GM18873 (cell line): ENCODE measurements around the gene JKAMP.
"Not testable (repeated sequence)": the region's sequence is repeated elsewhere in the genome, so short reads cannot be mapped to it uniquely, and the experiment has no call there.

Source experiments
- ATAC-seq: cut with Tn5 transposase; IDR thresholded peaks from one replicate; pipeline ENCODE4 v1.9.1; 2021; ENCODE audit warnings: mild to moderate bottlenecking, moderate library complexity, moderate number of reproducible peaks; ENCODE audit not compliant: unreplicated experiment, low FRiP score

Gene JKAMP, protein sequence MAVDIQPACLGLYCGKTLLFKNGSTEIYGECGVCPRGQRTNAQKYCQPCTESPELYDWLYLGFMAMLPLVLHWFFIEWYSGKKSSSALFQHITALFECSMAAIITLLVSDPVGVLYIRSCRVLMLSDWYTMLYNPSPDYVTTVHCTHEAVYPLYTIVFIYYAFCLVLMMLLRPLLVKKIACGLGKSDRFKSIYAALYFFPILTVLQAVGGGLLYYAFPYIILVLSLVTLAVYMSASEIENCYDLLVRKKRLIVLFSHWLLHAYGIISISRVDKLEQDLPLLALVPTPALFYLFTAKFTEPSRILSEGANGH

DNA sequence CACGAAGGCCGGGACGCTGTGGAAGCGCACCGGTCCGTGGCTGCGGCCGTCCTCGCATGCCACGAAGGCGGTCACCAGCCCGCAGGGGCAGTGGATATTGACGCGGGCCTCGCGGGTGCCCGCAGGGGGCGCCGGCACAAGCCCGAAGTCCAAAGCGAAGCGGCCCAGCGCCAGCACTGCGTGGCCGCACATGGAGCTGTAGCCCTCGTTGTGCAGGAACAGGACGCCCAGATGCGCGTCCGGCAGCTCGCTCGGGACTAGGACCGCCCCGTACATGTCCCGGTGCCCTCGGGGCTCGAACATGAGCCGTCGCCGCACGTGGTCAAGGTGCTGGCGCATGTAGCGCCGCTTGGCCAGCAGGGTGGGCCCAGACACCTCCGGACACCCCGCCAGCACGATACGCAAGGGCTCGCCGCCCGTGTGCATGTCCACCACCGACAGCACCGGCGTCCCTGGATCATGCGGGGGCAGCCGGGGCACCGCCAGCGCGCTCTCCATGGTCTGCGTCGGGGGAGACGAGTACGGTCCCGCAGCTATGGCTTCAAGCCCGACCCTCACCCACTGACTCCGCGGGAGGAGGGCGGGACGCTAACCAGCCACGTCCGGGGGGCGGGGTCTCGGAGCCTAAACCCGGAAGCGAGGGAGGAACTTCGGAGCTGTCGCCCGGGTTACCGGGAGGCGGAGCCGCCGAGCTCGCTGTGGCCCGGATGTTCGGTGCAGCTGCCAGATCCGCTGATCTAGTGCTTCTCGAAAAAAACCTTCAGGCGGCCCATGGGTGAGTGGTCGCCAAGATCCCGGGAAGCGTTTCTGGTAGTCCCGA lies at the start of gene JKAMP, which contains the start of gene L3HYPDH:
Gene JKAMP (plus strand): TSS at position 699 of the 820 bp plus-strand sequence. CDS start 73 bp downstream, at position 772.
Gene L3HYPDH (minus strand): TSS at position 590 of the 820 bp plus-strand sequence. CDS start 92 bp downstream, at position 498.
- peak; percentile 83 for ATAC-seq

DNA sequence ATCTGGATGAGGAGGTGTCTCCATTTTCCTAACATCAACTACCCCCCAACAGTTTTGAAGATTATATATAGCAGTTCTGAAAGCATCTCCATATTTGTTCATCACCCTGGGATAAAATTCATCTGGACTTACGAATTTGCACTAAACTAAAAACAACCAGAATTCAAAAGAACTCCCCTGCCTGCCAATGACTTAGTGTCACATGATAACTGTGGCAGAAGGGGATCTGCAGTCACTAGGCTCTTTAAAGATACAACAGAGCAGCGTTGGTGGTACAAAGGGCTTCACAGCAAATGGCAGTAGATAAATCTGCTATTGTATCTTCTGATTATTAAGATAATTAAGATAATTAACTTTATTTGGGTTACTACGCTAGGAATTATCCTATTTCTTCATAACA lies 49.2 kb upstream of the JKAMP start:
- ATAC-seq, result no peak

DNA sequence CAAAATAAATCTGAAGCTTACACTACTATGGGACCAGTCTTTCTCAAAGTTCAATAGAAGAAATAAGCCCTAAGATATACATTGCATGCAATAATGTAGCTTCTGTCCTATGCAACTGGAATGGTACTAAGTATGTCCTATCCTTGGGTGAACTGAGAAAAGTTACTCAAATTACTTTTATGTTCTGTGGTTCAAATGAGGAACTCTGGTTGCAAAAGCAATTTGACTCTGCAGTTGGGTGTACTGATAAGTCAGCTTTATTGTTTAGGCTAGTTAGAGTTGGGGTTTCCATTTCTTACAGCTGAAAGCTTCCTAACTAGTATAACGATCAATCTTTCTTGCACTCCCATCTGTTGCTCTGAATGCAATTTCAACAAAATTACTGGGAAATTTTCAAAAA lies 48.3 kb upstream of the JKAMP start:
- ATAC-seq, result no peak

DNA sequence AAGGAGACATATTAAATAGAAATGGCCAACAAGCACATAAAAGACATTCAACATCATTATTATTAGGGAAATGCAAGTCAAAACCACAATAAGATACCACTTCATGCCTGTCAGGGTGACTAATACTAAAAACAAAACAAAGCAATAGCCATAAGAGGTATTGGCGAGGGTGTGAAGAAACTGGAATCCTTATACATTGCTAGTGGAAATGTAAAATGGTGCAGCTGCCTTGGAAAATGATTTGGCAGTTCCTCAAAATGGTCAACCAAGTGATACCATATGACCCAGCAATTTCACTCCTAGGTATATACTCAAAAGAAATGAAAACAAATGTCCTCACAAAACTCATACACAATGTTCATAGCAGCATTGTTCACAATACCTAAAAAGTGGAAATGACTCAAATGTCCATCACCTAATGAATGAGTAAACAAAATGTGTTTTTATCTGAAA lies 46.1 kb upstream of the JKAMP start:
- ATAC-seq, result no peak

DNA sequence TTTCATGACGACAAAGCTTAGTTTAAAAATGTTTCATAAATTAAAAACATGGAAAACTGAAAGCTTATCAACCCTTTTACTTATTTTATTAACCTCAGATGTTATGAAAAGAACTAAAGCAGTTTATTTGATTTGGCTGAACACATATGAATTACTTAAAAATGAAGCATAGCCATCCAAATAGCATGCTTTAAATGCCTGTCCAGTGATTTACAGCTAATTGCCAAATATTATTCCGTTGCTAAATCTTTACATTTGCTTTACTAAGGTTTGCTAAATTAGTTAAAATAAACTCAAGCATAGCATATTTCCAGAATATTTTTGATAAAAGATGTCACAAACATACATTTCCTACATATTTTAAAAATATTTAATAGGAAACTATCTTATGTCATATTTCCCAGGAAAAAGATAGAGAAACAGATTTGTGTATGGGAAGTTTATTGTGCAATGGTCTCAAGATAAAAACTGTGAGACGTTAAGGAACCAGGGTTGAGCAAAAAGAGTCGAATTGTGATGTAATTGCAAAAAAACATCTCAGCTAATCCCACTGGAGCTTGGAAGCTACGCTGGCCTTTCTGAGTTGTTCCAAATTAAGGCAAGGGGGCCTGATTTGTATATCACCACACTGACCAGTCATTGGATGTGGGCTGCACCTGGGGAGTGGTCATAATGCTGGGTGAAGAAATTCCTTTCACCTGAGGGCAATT lies 44.9 kb upstream of the JKAMP start:
- ATAC-seq, result no peak

DNA sequence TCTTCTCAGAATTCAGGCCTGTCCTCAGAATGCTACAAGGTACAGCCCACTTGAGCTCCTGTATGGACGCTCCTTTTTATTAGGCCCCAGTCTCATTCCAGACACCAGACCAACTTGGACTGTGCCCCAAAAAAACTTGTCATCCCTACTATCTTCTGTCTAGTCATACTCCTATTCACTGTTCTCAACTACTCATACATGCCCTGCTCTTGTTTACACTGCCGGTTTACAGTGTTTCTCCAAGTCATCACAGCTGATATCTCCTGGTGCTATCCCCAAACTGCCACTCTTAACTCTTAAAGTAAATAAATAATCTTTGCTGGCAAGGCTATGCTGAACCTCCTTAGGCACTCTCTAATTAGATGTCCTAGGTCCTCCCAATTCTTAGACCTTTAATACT lies 35.6 kb upstream of the JKAMP start:
- not testable (repeated sequence) for ATAC-seq

DNA sequence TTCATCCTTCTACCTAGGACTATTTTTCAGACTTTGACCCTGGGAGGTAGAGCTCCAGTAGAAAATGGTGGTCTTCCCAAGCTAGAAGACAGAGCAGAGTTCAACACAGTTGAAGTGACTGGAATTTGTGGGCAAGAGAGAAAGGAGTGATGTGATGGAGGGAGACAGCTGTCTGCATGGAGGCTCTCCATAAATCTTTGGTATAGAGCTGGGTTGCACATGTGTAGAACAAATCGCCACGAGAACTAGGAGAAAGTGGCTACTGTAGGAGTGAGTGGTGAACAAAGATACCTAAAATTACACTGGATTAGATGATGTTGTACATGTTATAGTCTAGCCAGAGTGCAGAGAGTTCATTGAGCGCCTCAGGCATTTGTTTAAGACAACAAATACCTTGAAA lies 33.6 kb upstream of the JKAMP start:
- ATAC-seq, result no peak

DNA sequence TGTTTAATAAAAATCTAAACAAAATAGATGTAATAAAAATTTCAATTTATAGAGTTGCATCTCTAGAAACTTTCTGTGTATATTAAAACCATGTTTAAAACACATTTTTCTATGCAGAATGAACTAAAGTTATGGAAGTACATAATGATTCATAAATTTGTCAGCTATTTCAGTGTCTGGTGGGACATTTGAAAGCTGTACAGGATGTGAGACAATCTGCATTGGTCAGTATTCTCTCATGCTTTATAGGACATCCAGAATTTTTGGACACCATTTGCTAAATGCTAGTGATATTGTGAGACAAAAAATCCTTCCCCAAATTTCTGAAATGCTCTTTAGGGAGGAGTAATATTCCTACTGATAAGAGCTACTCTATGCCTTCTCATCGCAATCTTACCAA lies 32.5 kb upstream of the JKAMP start:
- no peak for ATAC-seq

DNA sequence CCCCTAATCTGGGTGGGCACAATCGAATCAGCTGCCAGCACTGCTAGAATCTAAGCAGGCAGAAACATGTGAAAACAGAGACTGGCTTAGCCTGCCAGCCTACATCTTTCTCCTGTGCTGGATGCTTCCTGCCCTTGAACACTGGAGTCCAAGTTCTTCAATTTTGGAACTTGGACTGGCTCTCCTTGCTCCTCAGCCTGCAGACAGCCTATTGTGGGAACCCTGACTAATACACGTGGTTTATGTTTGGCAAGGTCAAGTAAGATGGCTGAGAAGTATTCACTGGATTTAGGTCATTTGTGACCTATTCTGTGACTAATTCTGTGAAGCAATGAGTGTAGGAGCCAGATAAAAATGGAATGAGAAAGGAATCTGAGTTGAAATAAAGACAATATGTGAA lies 30.2 kb upstream of the JKAMP start:
- ATAC-seq, result no peak

DNA sequence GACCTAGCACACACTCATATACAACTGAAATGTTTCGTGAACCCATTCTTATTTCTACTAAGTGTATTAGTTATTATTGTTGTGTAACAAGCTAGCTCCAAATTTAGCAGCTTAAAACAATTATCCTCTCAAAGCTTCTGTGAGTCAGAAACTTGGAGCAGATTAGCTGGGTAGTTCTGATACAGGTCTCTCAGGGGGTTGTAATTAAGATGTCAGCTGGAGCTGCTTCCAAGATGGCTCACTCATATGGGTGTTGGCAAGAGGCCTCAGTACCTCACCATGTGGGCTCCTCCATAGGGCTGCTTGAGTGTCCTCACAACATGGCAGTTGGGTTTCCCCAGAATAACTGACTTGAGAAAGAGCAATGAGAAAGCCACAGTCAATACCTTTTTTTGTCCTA lies 28.9 kb upstream of the JKAMP start:
- no peak for ATAC-seq

DNA sequence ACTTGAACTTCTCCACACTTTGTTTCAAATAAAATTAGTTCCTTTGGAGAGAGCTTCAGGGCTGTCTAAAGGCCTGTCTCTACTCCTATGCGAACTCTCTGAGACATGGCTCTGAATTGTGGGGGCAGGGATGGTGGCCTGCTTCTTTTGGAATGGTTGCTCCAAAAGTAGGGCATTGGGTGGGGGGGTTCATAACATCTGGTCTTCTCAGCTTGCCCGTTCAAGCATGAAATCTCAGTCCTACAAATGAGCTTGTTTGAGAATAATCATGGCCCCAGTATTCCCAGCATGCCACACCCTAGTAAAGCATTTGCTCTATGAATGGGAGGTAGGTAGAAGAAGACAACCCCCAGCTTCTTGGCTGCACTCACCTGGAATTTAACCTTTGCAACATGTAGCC lies 25.8 kb upstream of the JKAMP start:
- no peak for ATAC-seq

DNA sequence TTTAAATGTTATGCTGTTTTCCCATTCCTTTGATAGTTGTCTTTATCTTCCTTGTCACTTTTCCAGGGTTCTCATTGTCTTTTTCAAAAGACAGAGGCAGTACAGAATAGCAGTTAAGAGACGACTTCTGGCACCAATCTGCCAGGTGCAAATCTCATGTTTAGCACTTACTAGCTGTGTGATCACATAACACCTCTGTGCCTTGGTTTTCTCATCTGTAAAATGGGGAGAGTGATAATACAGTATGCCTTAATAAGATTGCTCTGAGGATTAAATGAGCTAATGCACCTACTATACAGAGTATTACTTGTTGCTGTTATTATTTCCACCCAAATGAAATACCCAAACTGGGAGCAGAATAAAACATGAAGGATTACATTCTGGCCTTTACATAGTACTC lies 23.9 kb upstream of the JKAMP start:
- ATAC-seq, result no peak

DNA sequence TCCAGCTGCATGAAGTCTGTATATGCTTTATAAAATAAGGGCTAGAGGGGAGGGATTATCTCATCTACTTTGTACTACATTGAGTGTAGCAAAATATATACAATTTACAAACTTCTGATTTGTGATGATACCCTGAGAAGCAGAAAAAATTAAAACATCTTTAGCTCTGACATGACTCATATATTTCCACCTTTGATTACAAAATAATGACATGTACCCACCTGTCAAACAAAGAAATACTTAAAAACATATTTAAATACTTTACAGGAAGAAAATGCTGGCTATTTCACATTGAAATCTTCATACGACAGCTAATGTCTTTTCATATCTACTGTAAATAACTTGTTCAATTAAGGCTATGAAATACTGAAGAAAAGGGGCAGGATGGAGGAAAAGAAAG lies 22.4 kb upstream of the JKAMP start:
- no peak for ATAC-seq

DNA sequence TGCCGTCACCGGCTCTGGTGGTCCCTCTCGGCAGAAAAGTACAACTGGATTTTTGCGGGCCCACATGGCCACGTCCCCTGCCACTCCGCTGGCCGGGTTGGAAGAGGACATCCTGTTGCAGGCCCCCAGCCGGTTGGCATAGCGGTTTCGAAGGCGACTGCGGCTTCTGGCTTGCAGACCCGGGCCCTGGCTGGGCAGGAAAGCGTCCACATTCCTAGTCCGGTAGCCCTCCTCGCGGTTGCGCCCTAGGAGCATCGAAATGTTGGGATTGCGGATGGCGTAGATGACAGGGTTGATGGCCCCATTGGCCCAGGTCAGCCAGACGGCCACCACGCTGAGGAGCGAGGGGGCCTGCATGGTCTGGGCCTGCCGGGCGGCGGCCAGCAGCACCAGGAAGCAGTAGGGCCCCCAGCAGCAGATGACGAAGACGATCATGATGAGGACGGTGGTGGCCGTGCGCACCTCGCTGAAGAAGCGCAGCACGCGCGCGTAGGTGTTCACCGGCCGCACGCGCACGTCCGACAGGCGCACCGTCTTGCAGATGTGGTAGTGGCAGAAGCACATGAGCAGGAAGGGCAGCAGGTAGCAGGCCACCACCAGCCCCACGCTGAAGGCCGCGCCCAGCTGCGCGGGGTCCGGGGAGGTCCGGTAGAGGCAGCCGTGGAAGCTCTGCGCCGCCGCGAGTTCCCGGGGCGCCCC lies 20.4 kb upstream of the JKAMP start:
- no peak for ATAC-seq

DNA sequence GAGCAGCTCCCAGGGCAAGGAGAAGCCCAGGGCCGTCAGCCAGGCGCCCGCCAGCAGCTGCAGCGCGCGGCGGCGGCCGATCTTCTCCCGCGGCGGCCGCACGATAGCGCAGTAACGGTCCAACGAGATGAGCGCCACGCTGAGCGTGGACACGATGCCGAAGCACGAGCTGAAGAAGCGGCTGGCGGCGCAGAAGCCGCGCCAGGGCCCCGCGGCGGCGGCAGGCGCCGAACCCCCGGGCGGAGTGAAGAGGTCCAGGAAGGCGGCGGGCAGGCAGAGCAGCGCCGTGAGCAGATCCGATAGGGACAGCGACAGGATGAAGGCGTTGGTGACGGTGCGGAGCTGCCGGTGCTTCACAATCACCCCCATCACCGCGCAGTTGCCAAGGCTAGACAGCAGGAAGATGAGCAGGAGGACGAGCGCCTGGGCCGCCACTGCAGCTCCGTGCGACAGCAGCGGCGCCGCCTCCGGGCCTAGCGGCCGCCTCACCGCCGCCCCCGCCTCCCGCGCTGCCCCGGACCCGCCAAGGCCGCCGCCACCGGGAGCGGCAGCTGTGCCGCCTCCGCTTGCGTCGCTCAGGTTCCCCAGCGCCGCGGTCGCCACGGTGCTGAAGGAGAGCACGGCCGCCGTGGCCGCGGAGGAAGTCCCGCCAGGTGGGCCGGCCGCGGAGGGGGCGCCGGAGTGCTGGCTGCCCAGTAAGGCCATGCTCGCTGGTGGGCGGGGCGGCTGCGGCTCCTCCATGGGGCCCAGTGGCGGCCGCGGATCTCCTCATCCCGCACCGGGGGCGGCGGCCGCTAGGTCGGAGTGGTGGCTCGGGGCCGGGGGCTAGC lies 19.6 kb upstream of the JKAMP start:
- peak; percentile 60 for ATAC-seq

DNA sequence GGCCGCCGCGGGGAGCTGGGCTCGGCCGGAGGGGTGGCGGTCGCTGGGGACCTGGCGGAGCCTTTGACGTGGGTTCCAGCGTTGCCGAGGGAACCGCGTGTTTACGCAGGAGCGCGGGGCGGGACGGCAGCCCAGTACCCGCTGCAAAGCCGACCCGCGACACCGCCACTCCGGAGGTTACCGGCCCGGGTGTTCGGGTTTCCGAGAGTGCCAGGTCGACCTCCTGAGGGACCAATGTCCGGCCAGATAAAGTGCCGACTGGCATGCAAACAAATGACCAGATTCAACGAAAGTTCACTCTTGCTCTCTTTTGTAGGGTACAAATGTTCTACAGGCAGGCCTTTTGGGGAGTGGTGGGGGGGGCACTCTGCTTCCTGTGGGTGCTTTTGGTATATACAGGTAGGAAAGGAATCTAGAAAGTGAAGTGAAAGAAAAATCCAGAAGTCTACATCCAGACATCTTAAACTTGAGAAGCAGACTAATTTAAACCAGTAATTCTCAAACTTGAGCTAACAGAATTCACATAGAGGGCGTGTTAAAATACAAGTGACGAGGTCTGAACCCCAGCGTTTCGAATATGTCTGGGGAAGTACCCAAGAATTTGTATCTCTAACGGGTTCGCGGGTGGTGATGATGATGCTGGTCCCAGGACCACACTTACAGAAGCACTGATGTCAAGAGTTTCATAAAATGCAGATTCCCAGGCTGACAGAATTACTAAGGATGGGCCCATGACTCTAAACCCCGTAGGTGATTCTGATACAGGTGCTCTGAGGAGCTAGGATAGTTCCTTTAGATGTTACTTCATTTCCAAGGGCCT lies 18.8 kb upstream of the JKAMP start, which contains the start of gene GPR135:
Gene GPR135 (minus strand): TSS at position 65 of the 820 bp plus-strand sequence. CDS start 154 bp downstream, outside the sequence.
- ATAC-seq, result no peak

DNA sequence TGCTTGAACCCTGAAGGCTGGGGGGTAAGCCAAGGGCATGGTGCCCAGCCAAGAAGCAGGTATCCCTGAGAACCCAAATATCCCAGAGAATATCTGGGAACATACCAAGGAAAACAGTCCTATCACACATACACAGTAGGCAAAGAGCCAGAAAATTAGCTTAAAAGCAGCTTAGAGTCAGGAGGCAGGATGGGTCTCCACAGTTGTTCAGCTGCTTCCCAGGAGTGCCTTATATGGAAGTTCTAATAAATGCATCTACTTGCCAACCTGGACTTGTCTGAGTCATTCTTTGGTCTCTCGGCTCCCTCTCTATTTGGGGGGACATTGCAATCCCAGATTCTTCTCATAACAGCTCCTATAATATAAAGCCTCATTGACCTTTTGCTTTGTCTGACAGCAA lies 10.1 kb upstream of the JKAMP start:
- ATAC-seq, result no peak

DNA sequence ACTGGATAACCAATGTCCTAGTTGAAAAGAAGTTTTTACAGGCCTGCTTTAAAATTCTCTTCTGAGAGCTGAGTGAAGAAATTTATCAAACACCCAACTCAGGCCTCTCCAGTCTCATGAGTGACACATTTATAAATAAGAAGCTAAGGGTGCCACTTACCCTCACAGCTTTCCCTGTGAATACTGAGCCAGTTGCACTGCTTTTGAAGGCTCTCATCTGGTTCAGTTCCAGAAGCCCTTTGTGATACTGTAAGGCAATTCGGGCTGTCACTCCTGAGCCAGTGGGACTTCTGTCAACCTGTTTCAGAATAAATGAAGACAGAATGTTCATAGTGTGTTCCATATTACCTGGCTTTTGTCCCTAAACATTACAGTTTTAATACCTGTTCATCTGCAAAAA lies 8.6 kb upstream of the JKAMP start:
- ATAC-seq, result no peak

DNA sequence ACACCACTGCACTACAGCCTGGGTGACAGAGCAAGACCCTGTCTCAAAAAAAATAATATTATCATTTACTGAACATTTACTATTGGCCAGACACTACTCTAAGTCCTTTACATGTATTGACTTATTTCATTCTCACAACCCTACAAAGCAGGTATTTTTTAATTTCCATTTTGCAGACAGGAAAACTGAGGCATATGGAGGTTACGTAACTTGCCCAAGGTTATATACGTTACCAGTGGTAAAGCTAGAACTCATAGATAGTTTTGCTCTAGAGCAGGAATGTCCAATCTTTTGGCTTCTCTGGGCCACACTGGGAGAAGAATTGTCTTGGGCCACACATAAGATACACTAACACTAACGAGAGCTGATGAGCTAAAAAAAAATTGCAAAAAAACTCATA lies 5.8 kb upstream of the JKAMP start:
- no peak for ATAC-seq
